GM12865 (cell line): ENCODE results near the gene MUC4.
A peak's percentile ranks its signal among the peaks of the same experiment; 100 is the strongest.

Source experiments
- DNase-seq: peaks from one replicate; pipeline ENCODE4 v3.0.0; 2010; ENCODE audit warnings: low read depth
- H3K4me3 ChIP-seq: 2 replicates; pipeline ENCODE4 v1.5.1; 2011; ENCODE audit warnings: mild to moderate bottlenecking, low read depth, low read length, control low read depth
- CTCF ChIP-seq: IDR thresholded peaks from 2 replicates; pipeline ENCODE4 v1.5.1; 2011; ENCODE audit warnings: low read length, control low read depth, low read depth, inconsistent platforms; ENCODE audit not compliant: insufficient read depth; ENCODE audit errors: missing control alignments

The MUC4 gene

GRCh38 chr3:195854628-195855294, 43.0 kb upstream of the MUC4 start:
- no peak for TF ChIP-seq CTCF
- DNase-seq: no peak
- H3K4me3 ChIP-seq: no peak overlapping the region

DNA sequence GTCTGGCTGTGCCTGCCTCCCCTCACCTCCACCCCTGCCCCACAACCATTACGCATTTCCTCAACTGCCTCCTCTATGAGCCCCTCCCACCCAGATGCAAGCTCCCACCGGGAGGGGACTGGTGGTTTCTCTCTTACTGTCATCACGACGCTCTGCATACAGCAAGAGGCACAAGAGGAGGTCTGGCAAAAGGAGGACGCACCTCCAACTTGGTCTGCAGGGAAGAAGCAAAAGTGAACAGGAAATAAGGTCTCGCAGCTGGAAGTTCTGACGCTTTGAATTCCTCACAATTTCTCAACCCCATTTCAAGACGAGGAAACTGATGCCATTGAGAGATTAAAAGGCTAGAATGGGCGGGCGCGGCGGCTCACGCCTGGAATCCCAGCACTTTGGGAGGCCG, 42.3 kb upstream of the MUC4 start:
- DNase-seq: no peak
- TF ChIP-seq CTCF: no peak
- no peak overlapping the region for H3K4me3 ChIP-seq

DNA sequence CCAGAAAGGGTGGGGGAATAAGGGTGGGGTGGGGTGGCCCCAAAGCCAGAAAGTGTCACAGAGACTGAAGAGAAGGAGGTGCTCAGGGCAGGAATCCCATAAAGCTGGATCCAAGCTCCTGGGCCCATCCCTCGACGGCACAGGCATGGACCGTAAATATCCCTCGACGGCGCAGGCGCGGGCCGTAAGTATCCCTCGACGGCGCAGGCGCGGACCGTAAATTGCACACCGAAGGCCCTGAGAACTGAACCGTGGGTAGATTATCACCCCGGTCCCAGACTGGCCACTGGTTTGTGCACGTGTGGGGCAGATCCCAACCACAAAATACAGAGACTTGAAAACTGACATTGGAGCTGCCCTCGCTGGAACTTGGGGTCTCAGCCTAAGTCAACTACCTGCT, 41.3 kb upstream of the MUC4 start:
- no peak for DNase-seq
- no peak overlapping the region for H3K4me3 ChIP-seq
- no peak for TF ChIP-seq CTCF

GRCh38 chr3:195850857-195851543, 39.3 kb upstream of the MUC4 start:
- no peak overlapping the region for H3K4me3 ChIP-seq
- TF ChIP-seq CTCF: peak; percentile 100

GRCh38 chr3:195849322-195850074, 37.8 kb upstream of the MUC4 start:
- TF ChIP-seq CTCF: peak; percentile 60
- peak; percentile 62 for DNase-seq
- H3K4me3 ChIP-seq: no peak overlapping the region

More at GRCh38 chr3:195850857-195851543, 39.3 kb upstream of the MUC4 start:
- DNase-seq: peak; percentile 93

GRCh38 chr3:195847055-195847950, 35.6 kb upstream of the MUC4 start:
- TF ChIP-seq CTCF: no peak
- H3K4me3 ChIP-seq: no peak overlapping the region
- no peak for DNase-seq
